Keratinocyte (primary cell): ENCODE results near the gene CCNYL1.

Source experiments
- CTCF ChIP-seq, 3 experiments: IDR thresholded peaks in 1 of 3; conservative IDR thresholded peaks in 1 of 3; optimal IDR thresholded peaks in 1 of 3; 2 replicates in 2 of 3; 3 replicates in 1 of 3; pipeline versions ENCODE3 to v1.5.1; 2011; ENCODE audit warnings: low read length in 3 of 3, mild to moderate bottlenecking in 3 of 3, moderate library complexity in 2 of 3, control low read depth in 1 of 3, inconsistent platforms in 1 of 3; ENCODE audit not compliant: insufficient read depth in 2 of 3; ENCODE audit errors: extremely low read depth in 1 of 3
- EZH2 ChIP-seq: IDR thresholded peaks from one replicate; pipeline ENCODE4 v1.6.1; 2012; ENCODE audit warnings: inconsistent platforms, mild to moderate bottlenecking, low read length, moderate library complexity

GRCh38 chr2:207698301-207698700 is 13.1 kb upstream of the CCNYL1 start:
- no peak for TF ChIP-seq EZH2
- TF ChIP-seq CTCF (optimal IDR thresholded peaks at IDR 0.05 in 1 of 3, IDR thresholded peaks at IDR 0.05 in 1 of 3, conservative IDR thresholded peaks at IDR 0.05 in 1 of 3; ENCODE audit: extremely low read depth in 1 of 3, insufficient read depth in 2 of 3, low read length in 3 of 3): no peak
